Measurements from ENCODE around the gene TOR2A. TPM values are rescaled to one million over a fixed set of nuclear protein-coding genes. Genes with fewer than 3 reads are reported as not detected.

Gene TOR2A
- total RNA-seq, 1 experiment from 2014 or later: 18.9 TPM

DNA sequence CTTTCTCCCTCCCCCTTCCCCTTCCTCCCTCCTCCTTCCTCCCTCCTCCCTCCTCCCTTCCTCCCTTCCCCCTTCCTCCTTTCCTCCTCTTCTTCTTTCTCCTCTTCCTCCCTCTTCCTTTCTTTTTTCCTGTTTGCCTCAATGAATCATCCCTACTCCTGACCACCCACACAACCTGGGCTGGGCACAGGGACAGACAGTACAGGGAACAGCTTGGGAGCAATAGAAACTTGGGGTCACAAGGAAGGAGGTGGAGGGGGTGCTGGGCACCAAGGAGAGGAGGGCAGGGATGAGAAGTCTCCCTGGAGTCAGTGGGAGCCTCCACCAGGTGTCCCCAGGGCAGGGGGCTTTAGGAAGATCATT is 14.2 kb downstream of the TOR2A start:
- DNase-seq (ENCODE audit: low spot score): no peak

GRCh38 chr9:127720031-127720864 is 14.8 kb downstream of the TOR2A start:
- no peak for DNase-seq (ENCODE audit: low spot score)

DNA sequence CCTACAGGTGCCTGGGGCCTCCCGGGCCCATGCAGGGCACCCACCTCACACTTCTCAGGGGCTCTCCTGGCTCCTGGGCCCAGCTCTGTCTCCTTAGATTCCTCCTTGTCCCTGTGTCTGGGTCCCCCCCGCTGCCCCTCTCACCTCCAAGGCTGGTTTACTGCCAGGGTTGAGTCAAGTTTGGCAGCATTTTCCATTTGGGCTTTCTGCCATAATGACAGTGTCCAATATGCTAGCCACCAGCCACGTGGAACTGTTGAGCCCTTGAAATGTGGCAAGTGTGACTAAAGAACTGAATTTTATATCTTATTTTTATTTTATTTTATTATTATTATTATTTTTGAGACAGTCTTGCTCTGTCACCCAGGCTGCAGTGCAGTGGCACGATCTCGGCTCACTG is 17.3 kb downstream of the TOR2A start:
- DNase-seq (ENCODE audit: low spot score): no peak

DNA sequence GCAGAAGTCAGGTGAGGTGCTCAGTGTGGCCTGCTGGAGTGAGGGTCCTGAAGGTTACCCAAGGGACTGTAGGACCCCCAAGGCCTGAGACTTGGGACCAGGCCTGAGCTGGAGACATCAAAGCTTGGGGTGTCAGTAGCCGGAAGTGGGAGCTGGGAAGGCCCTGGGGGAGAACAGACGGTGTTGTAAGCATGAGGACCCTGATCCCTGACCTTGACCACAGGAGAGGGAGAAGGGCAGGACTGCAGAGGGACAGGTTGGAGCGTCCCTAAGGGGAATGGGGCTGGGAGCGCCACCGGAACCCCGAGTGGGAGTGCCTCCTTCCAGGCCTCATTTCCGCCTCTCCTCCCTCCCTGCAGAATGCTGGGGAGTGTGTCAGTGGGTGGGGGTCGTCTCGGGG is 18.7 kb downstream of the TOR2A start:
- no peak for DNase-seq (ENCODE audit: low spot score)

DNA sequence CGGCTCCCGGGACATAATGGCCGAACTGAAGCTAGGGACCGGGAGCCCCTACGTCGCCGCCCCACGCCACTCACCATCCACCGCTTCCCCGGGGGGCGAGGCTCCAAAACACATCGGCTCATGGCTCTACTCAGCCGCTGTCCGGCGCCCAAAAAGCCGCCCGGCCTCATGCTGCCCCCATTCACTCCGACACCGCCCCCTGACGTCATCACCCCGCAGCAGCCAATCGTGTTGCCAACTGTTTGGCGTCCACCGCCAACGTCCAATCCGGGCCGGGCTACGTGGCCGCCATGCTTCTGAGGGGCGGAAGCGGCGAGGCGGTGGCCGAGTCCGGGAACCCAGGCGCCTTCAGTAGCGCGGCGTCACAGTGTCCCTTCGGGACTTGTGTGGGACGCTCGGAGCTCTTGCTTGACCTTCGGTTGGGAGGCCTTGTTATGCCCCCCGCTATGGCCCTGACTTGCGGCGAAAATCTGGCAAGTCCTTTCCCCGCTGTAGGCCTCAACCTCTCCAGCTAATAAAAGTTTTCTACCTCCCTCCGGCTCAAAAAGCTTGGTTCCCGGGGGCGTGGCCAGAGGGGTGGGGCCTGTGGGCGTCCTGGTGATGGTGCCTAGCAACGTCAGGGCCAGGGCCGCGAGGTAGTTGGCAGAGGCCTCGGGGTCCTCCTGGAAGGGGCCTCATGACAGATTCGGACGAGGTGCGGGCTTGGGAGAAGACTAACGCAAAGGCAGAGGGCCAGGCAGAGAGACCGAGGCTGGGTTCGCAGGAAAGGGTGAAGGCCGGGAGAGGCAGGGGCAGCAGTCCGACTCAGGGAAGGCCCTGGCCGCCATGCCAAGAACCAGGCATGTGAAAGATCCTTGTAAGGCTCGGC is 19.4 kb downstream of the TOR2A start, which contains the start of the genes PTRH1 and TTC16:
TSS of gene PTRH1 (minus strand) at position 194 of the 868 bp plus-strand sequence. CDS start at position 170, 24 bp downstream.
TSS of gene TTC16 (plus strand) at position 610 of the 868 bp plus-strand sequence. CDS start at position 677, 67 bp downstream.
- DNase-seq (ENCODE audit: low spot score): peak; percentile 95

GRCh38 chr9:127714951-127715469 is 20.1 kb downstream of the TOR2A start:
- no peak for DNase-seq (ENCODE audit: low spot score)

GRCh38 chr9:127714020-127714750 is 20.9 kb downstream of the TOR2A start:
- no peak for DNase-seq (ENCODE audit: low spot score)

GRCh38 chr9:127712867-127713266 is 22.2 kb downstream of the TOR2A start:
- no peak for DNase-seq (ENCODE audit: low spot score)

- DNase-seq (ENCODE audit: low spot score): no peak
Observed at GRCh38 chr9:127712371-127712770, 22.7 kb downstream of the TOR2A start.

DNA sequence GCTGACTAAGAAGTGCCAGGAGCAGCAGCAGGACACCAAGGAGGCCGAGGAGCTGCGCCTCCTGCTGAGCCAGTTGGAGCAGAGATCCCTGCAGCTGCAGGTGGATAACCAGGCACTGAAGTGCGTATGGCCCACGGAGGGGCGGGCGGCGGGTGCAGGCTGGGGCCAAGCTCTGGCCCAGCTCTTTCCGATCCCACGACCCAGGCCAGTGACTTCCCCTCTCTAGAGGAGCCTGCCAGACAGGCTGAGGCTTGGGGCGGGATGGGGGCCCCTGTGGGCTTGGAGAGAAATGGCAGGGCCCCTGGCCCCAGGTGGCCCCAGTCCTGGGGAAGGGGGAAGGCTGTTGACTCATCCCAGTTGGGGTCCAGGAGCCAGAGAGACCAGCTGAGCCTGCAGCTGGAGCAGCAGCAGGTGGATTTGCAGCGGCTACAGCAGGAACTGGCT is 23.2 kb downstream of the TOR2A start:
- DNase-seq (ENCODE audit: low spot score): no peak

DNA sequence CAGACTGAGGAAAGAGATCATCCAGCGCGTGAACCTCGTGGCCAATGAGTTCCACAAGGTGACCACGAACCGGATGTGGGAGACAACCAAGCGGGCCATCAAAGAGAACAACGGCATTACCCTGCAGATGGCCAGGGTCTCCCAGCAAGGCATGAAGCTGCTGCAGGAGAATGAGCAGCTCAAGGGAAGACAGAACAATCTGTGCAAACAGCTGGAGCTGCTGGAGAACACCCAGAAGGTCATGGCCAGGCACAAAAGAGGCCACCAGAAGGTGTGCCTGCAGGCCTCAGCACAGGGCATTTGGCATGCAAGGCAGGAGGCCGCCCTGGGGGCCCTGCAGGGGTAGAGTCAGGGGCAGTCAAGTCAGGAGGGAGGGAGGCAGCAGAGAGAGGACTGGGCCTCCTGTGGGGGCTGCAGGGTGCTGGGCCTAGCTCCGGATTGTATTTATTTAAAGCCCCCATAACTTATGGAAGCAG is 23.8 kb downstream of the TOR2A start:
- DNase-seq (ENCODE audit: low spot score): no peak

DNA sequence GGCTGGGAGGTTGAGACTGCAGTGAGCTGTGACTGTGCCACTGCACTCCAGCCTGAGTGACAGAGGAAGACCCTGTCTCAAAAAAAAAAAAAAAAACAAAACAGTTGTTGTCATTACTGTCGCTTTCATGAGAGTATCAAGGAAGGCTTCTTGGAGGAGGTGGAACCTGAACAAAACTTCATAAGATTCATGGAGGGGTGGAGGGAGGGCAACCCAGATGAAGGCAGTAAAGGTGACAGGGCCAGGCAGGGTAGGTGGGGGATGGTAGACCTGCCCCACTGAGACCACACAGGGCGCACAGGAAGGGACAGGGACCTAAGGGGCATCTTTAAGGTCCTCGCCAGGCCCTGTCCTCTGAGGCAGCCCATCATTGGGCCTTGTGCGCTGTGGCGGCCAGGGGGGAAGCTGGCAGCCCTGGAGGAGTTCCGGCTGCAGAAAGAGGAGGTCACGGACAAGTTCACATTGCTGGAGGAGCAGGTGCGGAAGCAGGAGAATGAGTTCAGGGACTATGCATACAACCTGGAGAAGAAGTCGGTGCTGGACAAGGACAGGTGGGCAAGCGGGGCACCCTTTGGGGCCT is 24.8 kb downstream of the TOR2A start:
- no peak for DNase-seq (ENCODE audit: low spot score)

DNA sequence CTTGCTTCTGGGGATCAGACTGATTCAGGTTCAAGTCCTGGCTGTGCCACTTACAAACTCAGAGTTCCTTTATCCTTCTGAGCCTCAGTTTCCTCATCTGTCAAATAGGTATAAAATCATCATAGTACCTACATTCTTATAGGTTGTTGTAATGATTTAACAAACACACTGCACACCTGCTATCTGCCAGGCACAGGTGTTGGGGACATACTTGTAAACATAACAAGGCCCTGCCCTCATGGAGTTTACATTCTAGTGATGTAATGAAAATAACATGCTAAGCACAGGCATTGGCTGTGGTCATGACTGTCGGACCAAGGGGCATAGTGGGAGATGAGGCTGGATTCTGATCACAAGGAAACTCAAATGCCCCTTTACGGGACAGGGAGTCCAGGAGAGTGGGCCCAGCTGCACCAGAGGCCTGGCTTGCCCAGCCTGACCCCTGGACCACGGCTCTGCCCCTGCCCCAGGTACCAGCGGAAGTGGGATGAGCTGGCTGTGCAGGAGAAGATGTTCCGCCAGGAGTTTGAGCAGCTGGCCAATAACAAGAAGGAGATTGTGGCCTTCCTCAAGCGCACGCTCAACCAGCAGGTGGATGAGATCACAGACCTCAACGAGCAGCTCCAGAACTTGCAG is 26.0 kb downstream of the TOR2A start:
- no peak for DNase-seq (ENCODE audit: low spot score)

- peak; percentile 43 for DNase-seq (ENCODE audit: low spot score)
Observed at GRCh38 chr9:127707766-127708165, 27.3 kb downstream of the TOR2A start.

DNA sequence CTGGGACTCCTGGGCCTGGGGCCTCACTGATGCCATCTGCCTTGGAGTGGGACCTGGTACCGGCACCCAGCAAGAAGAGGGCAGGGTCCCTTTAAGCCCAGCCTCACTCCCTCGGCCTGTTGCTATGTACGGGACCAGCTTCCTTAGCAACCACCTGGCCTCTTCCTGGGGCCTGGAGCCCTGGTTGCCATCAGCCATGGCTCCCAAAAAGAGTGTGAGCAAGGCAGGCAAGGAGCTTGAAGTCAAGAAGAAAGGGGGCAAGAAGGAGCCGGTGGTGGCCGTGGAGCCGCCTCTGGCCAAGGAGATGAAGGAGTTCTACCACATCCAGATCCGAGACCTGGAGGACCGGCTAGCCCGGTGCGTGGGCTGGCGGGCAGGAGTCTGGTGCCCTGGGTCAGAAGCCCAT is 28.3 kb downstream of the TOR2A start, which contains the start of gene CFAP157:
TSS of gene CFAP157 (plus strand) at position 153 of the 406 bp plus-strand sequence. CDS start at position 197, 44 bp downstream.
- DNase-seq (ENCODE audit: low spot score): peak; percentile 58

- DNase-seq (ENCODE audit: low spot score): no peak
Observed at GRCh38 chr9:127705577-127706379, 29.3 kb downstream of the TOR2A start.

- no peak for DNase-seq (ENCODE audit: low spot score)
Observed at GRCh38 chr9:127703289-127703946, 31.7 kb downstream of the TOR2A start.

GRCh38 chr9:127700594-127701255 is 34.4 kb downstream of the TOR2A start:
- no peak for DNase-seq (ENCODE audit: low spot score)
